GM12874 (cell line): ENCODE data around the gene IL31RA.

Source experiments
- TF ChIP-seq, protein P1 (sequence below): IDR thresholded peaks from 2 replicates; pipeline ENCODE4 v1.5.1; 2011; ENCODE audit warnings: low read depth, mild to moderate bottlenecking, control low read depth, low read length, moderate library complexity; ENCODE audit not compliant: insufficient read depth

IL31RA gene

DNA sequence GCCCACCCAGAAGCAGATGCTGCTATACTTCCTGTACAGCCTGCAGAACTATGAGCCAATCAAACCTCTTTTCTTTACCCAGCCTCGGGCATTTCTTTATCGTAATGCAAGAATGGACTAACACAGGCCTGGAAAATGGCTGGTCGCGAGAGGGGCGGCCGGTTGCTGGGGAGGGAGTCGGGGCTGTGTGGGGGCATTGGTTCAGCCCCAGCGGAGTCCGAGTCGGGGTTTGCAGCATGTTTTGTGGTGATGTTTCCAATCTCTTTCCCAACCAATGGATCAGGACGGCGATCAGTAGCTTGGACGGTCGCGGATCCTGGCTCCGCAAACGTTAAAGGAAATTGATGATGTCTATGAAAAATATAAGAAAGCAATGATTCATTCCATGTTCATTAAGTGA lies 18.7 kb upstream of the IL31RA start:
- TF ChIP-seq, protein P1, sequence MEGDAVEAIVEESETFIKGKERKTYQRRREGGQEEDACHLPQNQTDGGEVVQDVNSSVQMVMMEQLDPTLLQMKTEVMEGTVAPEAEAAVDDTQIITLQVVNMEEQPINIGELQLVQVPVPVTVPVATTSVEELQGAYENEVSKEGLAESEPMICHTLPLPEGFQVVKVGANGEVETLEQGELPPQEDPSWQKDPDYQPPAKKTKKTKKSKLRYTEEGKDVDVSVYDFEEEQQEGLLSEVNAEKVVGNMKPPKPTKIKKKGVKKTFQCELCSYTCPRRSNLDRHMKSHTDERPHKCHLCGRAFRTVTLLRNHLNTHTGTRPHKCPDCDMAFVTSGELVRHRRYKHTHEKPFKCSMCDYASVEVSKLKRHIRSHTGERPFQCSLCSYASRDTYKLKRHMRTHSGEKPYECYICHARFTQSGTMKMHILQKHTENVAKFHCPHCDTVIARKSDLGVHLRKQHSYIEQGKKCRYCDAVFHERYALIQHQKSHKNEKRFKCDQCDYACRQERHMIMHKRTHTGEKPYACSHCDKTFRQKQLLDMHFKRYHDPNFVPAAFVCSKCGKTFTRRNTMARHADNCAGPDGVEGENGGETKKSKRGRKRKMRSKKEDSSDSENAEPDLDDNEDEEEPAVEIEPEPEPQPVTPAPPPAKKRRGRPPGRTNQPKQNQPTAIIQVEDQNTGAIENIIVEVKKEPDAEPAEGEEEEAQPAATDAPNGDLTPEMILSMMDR: no peak

DNA sequence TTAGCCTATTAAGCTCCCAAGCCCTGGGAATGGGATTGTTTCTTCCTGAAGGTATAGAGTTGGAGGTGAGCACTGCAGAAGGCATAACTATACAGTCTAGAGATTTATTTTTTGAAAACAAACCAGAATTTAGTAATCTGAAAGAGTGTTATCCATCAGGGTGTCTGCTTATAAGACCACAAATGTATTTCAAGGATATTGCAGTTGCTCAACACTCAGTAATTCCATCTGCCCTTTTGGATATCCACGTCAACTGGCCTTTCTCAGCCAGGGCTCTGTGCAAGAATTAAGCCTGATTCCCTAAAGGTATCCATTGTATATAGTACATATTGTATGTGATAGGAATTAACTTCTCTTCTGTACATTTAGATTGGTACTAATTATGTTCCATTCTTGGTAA lies 15.0 kb upstream of the IL31RA start:
- TF ChIP-seq, protein P1: no peak

DNA sequence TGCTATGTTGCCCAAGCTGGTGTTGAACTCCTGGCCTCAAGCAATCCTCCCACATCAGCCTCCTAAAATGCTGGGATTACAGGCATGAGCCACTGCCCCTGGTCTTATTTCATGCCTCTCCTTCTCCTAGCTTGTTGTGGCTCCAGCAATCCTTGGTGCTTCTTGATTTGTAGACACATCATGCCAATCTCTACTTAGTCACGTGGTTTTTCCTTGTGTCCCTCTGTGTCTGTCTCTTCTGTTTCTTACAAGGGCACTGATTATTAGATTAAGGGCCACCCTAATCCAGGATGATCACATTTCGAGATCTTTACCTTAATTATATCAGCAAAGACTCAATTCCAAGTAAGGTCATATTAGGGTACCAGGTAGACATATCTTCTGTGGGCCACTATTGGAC lies 9.2 kb upstream of the IL31RA start:
- TF ChIP-seq, protein P1: no peak

DNA sequence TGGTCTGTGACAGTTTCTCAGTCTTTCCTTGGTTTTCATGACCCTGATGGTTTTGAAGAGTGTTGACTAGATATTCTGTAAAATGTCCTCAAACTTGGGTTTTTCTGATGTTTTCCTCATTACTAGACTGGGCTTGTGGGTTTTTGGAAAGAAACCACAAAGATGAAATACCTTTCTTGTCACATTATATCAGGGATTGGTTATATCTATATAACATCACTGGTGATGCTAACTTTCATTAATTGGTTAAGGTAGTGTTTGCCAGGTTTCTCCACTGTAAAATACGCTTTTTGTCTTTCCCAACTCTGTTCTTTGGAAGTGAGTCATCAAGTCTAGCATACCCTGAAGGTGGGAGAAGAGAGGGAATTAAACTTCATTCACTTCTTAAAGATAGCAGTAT lies 3.3 kb upstream of the IL31RA start:
- TF ChIP-seq, protein P1: no peak

DNA sequence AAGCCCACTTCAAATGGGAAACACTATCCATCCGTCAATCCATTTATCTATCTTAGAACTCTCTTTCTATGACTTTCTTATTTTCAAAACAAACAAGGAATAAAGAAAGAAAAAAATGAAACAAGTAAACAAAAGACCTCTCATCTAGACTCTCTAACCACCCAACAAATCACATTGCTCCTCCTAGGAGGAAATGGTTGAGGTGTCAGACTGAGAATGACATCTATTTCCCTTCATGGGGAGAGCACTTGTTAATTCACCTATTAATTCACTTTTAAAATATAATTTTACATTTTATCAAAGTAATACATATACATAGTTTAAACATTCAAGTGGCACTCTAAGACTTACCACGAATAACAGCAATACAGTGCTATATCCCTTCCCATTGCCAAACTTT lies 2.4 kb upstream of the IL31RA start:
- TF ChIP-seq, protein P1: no peak

DNA sequence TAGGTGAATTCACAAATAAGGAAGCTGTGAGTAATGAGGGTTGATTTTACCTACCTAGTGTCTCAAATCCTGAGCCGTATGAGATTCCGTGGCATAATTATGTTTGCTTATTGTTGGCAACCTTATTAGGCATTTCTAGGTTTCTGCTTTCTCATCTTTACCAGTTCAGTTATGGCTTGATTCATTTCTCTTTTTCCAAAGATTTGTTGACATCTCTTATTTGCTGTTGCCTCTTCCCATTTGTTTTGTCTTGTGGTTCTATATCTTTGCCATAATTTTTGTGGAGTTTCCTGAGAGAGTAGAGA lies 470 bp downstream of the IL31RA start:
- TF ChIP-seq, protein P1: no peak

DNA sequence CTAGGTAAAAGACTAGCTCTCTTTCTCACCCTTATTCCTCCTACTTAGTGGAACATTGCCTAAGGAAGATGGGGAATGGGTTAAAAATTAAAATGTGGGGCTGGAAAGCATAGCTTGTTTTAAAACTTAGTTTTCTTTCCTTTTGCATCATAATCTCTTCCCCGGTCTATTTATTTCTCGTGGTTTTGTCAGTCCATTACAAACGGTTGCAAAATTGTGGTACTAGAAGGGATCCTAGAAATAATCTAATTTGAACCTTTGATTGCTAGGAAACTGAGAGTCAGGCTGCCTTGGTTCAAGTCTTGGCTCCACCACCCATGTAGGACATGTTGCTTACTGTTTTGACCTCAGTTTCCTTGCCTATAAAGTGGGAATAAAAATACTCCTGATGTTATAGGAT lies 1.3 kb downstream of the IL31RA start:
- TF ChIP-seq, protein P1: no peak
